Neural progenitor cell (in vitro differentiated cells): ENCODE results near the gene TOR1AIP2. TPM values are rescaled to one million over a fixed set of nuclear protein-coding genes. Genes with fewer than 3 reads are reported as not detected.

Experiments used
- DNase-seq: peaks from one replicate; pipeline ENCODE4 v3.0.0-alpha.2; 2016; ENCODE audit warnings: low spot score
- H2AFZ ChIP-seq: fragments of 200-600 bp; sonication (generic); replicated peaks from 2 replicates; pipeline ENCODE4 v1.6.1; 2016; ENCODE audit warnings: antibody characterized with exemption
- H3F3A ChIP-seq: fragments of 200-600 bp; sonication (generic); 2 replicates; pipeline ENCODE4 v1.6.1; 2016; ENCODE audit warnings: antibody characterized with exemption, low read depth
- H3K27ac ChIP-seq: fragments of 200-600 bp; sonication (generic); 2 replicates; pipeline ENCODE4 v1.5.1; 2016; ENCODE audit warnings: mild to moderate bottlenecking
- H3K27me3 ChIP-seq: fragments of 200-600 bp; sonication (generic); 2 replicates; pipeline ENCODE4 v1.6.1; 2016; ENCODE audit warnings: mild to moderate bottlenecking, moderate library complexity
- H3K36me3 ChIP-seq: fragments of 200-600 bp; sonication (generic); 2 replicates; pipeline ENCODE4 v1.5.1; 2016
- H3K4me1 ChIP-seq: fragments of 200-600 bp; sonication (generic); 2 replicates; pipeline ENCODE4 v1.6.1; 2016; ENCODE audit warnings: mixed run types
- H3K4me2 ChIP-seq: fragments of 200-600 bp; sonication (generic); 2 replicates; pipeline ENCODE4 v1.6.1; 2016
- H3K4me3 ChIP-seq: fragments of 200-600 bp; sonication (generic); 2 replicates; pipeline ENCODE4 v1.5.1; 2016
- H3K79me2 ChIP-seq: fragments of 200-600 bp; sonication (generic); 2 replicates; pipeline ENCODE4 v1.6.1; 2016; ENCODE audit warnings: low read depth
- H3K9ac ChIP-seq: fragments of 200-600 bp; sonication (generic); 2 replicates; pipeline ENCODE4 v1.6.1; 2016
- H3K9me3 ChIP-seq: fragments of 200-600 bp; sonication (generic); 2 replicates; pipeline ENCODE4 v1.5.1; 2016; ENCODE audit warnings: low read depth
- H4K20me1 ChIP-seq: fragments of 200-600 bp; sonication (generic); 2 replicates; pipeline ENCODE4 v1.6.1; 2016; ENCODE audit warnings: low read depth
- H3K27ac Mint-ChIP-seq: 3 replicates; pipeline ENCODE4 v1.8.0; 2021; ENCODE audit warnings: mixed read lengths
- H3K27me3 Mint-ChIP-seq: 2 replicates; pipeline ENCODE4 v1.8.0; 2022; ENCODE audit warnings: low read depth, mild to moderate bottlenecking, inconsistent platforms, moderate library complexity, mixed read lengths; ENCODE audit not compliant: insufficient read depth
- H3K36me3 Mint-ChIP-seq: 3 replicates; pipeline ENCODE4 v1.8.0; 2021; ENCODE audit warnings: mixed read lengths
- H3K4me1 Mint-ChIP-seq: 3 replicates; pipeline ENCODE4 v1.8.0; 2021; ENCODE audit warnings: mixed read lengths
- H3K4me3 Mint-ChIP-seq: 3 replicates; pipeline ENCODE4 v1.8.0; 2021; ENCODE audit warnings: mild to moderate bottlenecking, moderate library complexity, mixed read lengths
- H3K9me3 Mint-ChIP-seq: 3 replicates; pipeline ENCODE4 v1.8.0; 2020; ENCODE audit warnings: mixed read lengths
- CTCF ChIP-seq: fragments of 200-600 bp; sonication (generic); IDR thresholded peaks from 2 replicates; pipeline ENCODE4 v1.5.1; 2017; ENCODE audit warnings: antibody characterized with exemption, mild to moderate bottlenecking
- EZH2 ChIP-seq: fragments of 200-600 bp; sonication (generic); IDR thresholded peaks from 2 replicates; pipeline ENCODE4 v1.6.1; 2017; ENCODE audit warnings: antibody characterized with exemption, mild to moderate bottlenecking, moderate library complexity
- EZH2phosphoT487 ChIP-seq: fragments of 200-600 bp; sonication (generic); IDR thresholded peaks from 2 replicates; pipeline ENCODE4 v1.6.1; 2017; ENCODE audit warnings: antibody characterized with exemption
- total RNA-seq: library from RNA; depleted of rRNA; stranded (reverse); fragments of >200 nt; gene quantifications from 2 replicates; pipeline ENCODE4 v1.2.3, GENCODE V29; 2015; ENCODE audit warnings: low replicate concordance

TOR1AIP2 gene
- total RNA-seq, 1 donor from 2014 or later: 89.5 TPM

- no peaks in the 10 kb centered on the region for H3K36me3 ChIP-seq
- no peaks in the 10 kb centered on the region for H3K27me3 ChIP-seq
- no peaks in the 10 kb centered on the region for H3K9me3 ChIP-seq
- H3K4me3 Mint-ChIP-seq: no peak overlapping the region
- TF ChIP-seq EZH2phosphoT487: no peak
- TF ChIP-seq CTCF: no peak
- no peak for TF ChIP-seq EZH2
- H3K9me3 Mint-ChIP-seq: no peaks in the 10 kb centered on the region
- H3K9ac ChIP-seq: no peak overlapping the region
- H2AFZ ChIP-seq: no peak overlapping the region
- H3F3A ChIP-seq: no peaks in the 10 kb centered on the region
- DNase-seq: no peak
- peaks cover 95% of the 10 kb centered on the region for H3K79me2 ChIP-seq
- H3K4me2 ChIP-seq: no peak overlapping the region
- H4K20me1 ChIP-seq: peaks cover 22% of the 10 kb centered on the region
- H3K4me1 Mint-ChIP-seq: peaks cover 29% of the 10 kb centered on the region
- peaks cover 5% of the 10 kb centered on the region for H3K27me3 Mint-ChIP-seq
- H3K36me3 Mint-ChIP-seq: peaks cover 35% of the 10 kb centered on the region
- no peak overlapping the region for H3K4me3 ChIP-seq
- no peak overlapping the region for H3K27ac ChIP-seq
- no peak overlapping the region for H3K27ac Mint-ChIP-seq
- H3K4me1 ChIP-seq: peaks cover 13% of the 10 kb centered on the region
Observed at GRCh38 chr1:179872558-179872957, 5.0 kb downstream of the TOR1AIP2 start.

- Mint-ChIP-seq H3K27ac (no peak overlapping the region), H3K4me1 (peaks cover 27% of the 10 kb centered on the region), H3K9me3 (no peaks in the 10 kb centered on the region), H3K4me3 (no peak overlapping the region), H3K36me3 (peaks cover 38% of the 10 kb centered on the region), H3K27me3 (peaks cover 3% of the 10 kb centered on the region)
- no peaks in the 10 kb centered on the region for H3F3A ChIP-seq
- H3K9ac ChIP-seq: no peak overlapping the region
- H3K36me3 ChIP-seq: no peaks in the 10 kb centered on the region
- no peak overlapping the region for H3K27ac ChIP-seq
- no peaks in the 10 kb centered on the region for H3K9me3 ChIP-seq
- no peak for TF ChIP-seq CTCF
- no peak for TF ChIP-seq EZH2
- TF ChIP-seq EZH2phosphoT487: no peak
- peaks cover 11% of the 10 kb centered on the region for H3K4me1 ChIP-seq
- no peak overlapping the region for H2AFZ ChIP-seq
- no peak overlapping the region for H3K4me2 ChIP-seq
- peaks cover 95% of the 10 kb centered on the region for H3K79me2 ChIP-seq
- no peak overlapping the region for H3K4me3 ChIP-seq
- H3K27me3 ChIP-seq: no peaks in the 10 kb centered on the region
- no peak for DNase-seq
- H4K20me1 ChIP-seq: peaks cover 28% of the 10 kb centered on the region
Observed at GRCh38 chr1:179871940-179872339, 5.7 kb downstream of the TOR1AIP2 start.

- no peaks in the 10 kb centered on the region for H3K36me3 ChIP-seq
- H3K4me3 Mint-ChIP-seq: no peak overlapping the region
- no peak overlapping the region for H3K9ac ChIP-seq
- peaks cover 3% of the 10 kb centered on the region for H3K27me3 Mint-ChIP-seq
- DNase-seq: no peak
- peaks cover 39% of the 10 kb centered on the region for H3K36me3 Mint-ChIP-seq
- no peak overlapping the region for H2AFZ ChIP-seq
- peaks cover 95% of the 10 kb centered on the region for H3K79me2 ChIP-seq
- no peaks in the 10 kb centered on the region for H3K9me3 Mint-ChIP-seq
- H3K4me2 ChIP-seq: no peak overlapping the region
- H3K4me1 ChIP-seq: peaks cover under 1% of the 10 kb centered on the region
- peaks cover 18% of the 10 kb centered on the region for H3K4me1 Mint-ChIP-seq
- no peak overlapping the region for H3K27ac Mint-ChIP-seq
- no peaks in the 10 kb centered on the region for H3F3A ChIP-seq
- no peak overlapping the region for H3K27ac ChIP-seq
- no peaks in the 10 kb centered on the region for H3K27me3 ChIP-seq
- TF ChIP-seq EZH2 (no peak), CTCF (no peak), EZH2phosphoT487 (no peak)
- H3K4me3 ChIP-seq: no peak overlapping the region
- peaks cover 32% of the 10 kb centered on the region for H4K20me1 ChIP-seq
- H3K9me3 ChIP-seq: no peaks in the 10 kb centered on the region
Observed at GRCh38 chr1:179870870-179871269, 6.7 kb downstream of the TOR1AIP2 start.
